HG02981 (cell line): ENCODE data around the gene ACVR1.
"Not testable (repeated sequence)": the region's sequence is repeated elsewhere in the genome, so short reads cannot be mapped to it uniquely, and the experiment has no call there.

Source experiments
- ATAC-seq: cut with Tn5 transposase; IDR thresholded peaks from one replicate; pipeline ENCODE4 v1.9.1; 2021; ENCODE audit warnings: mild to moderate bottlenecking, moderate library complexity; ENCODE audit not compliant: unreplicated experiment

ACVR1 gene

DNA sequence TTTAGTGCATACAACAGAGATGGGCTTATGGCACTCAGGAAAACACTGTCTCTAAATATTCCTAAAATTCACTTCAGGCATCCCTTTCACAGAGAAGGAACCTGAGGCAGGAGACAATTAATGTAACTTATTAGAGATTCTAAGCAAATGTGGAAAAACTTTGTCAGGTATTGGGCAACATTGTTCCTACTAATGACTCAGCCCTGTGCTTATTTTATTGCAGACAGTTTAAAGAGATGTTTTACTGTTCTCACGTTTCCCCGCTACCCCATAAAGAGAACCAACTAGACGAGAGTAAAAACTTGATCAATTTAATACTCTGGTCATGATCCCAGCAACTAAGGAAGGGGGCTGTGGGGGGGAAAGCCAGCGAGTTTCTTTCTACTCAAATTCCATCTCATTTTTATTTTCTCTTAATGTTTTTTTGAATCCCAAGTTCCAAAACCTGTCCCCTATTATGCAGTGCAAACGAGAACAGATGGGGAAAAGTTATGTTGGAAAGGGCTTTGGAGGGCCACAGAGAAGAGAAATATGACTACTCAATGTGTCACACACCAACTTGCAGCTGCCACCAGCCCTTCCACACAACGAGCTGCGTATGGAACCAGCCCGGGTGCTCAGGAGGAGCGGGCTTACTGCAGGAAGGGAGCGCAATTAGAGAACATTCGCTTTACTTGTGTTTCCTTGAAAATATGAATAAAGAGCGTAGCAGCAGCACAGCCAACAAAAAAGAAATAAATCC is 18.7 kb upstream of the ACVR1 start:
- no peak for ATAC-seq

DNA sequence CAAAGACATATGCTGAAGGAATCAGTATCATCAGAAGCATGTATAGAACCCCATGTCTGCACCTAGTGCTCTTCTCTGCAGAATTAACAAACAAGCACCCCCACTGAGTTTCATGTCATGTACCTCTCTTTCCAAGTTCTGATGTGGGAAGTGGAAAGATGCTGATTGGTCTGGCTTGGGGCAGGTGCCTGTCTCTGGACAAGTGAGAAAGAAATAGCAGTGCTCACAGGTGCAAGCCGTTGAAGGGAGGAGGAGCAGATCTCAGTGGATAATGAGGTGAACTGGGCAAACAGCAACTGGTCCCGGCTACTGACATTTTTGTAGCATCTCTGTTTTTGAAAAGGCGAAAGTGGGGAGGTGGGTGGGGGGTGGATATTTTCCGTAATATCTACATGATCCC is 17.5 kb upstream of the ACVR1 start:
- ATAC-seq, result no peak

DNA sequence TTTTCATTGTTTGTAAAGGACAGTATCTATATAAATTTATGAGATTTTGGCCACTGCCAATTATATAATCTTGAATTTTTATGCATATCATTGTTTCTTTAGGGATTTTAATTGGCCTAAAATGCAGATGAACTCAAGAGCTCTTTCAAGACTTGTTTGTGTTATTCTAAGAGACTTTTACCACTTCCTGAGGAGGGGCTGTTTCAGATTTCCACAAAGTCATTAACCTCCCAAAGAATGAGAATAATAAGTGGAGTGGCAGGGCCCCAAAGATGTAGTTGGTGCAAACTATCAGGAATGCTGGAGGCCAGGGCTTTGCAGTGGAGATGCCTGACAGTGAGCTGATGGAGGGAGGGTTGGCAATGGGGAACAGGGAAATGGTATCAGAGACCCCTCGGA is 15.5 kb upstream of the ACVR1 start:
- no peak for ATAC-seq

GRCh38 chr2:157890969-157891642 is 15.0 kb upstream of the ACVR1 start:
- no peak for ATAC-seq

- ATAC-seq, result no peak
Observed at GRCh38 chr2:157887946-157888345, 11.8 kb upstream of the ACVR1 start.

DNA sequence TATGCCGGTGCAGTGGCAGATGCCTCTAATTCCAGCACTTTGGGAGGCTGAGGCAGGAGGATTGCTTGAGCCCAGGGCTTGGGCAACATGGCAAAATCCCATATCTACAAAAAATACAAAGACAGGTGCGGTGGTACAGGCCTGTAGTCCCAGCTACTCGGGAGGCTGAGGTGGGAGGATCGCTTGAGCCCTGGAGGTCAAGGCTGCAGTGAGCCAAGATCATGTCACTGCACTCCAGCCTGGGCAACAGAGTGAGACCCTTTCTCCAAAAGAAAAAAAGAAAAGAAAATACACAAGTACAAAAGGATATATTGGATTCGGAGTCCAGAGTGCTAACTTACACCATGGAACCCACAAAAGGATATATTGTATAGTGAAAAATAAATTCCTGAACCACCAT is 8.4 kb upstream of the ACVR1 start:
- not testable (repeated sequence) for ATAC-seq

GRCh38 chr2:157880927-157881326 is 4.8 kb upstream of the ACVR1 start:
- no peak for ATAC-seq

DNA sequence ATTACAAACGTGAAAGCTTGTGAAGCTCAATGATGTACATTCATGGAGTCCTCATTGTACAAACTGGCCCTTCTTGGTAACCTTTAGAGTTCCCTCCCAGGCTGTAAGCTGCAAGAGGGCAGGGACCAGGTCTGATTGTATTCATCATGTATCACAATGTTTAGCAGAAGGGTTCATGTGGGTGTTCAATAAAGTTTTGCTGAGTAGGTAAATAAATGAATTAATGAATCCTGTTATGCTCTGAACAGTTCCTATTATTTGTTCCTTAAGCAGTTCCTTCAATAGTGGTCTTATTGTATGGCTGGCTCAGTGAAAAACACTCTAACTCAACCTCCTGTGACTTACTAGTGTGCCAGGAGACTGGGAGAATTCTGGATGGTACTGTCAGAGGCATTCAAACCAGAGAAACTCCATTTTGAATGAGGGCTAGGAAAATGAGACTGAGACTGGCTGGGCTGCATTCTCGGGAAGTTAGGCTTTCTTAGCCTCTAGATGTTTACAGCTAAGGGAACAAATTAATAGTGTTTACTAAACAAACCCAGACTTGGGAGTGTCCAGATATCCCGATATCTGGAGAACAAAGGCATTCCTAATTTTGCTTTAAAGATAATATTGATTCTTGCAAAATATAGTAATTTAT is 1.8 kb upstream of the ACVR1 start:
- ATAC-seq, result no peak

GRCh38 chr2:157876786-157877138 is 632 bp upstream of the ACVR1 start:
- no peak for ATAC-seq

DNA sequence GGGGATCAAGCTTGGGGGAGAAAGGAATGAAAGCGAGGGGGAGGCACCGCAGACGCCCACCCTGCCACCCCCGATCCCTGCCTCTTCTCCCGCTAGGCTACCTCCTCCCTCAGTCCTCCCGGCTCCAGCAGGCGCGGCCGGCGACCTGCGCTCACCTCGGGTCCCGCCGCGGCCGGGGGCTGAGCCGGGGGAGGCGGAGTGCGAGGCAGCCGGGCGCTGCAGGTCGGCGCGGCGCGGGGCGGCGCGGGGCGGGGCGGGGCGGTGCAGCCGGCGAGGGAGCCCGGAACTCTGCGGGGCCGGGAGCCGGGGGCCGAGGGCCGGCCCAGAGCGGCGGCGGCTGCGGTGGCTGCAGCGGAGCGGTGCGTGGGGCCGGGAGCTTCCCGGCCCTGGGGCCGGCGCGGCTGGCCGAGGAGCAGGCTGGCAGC is 477 bp downstream of the ACVR1 start:
- peak; percentile 44 for ATAC-seq

GRCh38 chr2:157874997-157875640 is 1.0 kb downstream of the ACVR1 start:
- no peak for ATAC-seq

GRCh38 chr2:157874348-157874747 is 1.8 kb downstream of the ACVR1 start:
- no peak for ATAC-seq

DNA sequence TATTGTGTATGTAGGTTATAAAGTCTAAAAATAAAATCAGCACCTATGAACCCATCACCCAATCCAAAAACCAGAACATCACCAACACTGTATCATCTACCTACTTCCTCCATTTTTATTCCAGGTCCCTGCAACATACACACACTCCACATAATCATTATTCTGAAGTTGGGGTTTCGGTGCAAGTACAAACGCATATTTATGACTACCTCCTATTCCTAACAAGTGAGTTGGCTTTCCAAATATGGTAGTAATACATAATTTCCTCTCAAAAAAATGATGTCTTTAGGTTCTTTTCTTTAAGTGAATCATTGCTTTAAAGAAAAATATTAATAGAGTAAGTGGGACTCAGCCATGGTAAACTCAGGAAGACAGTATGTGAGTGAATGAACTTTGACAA is 3.3 kb downstream of the ACVR1 start:
- ATAC-seq, result no peak

DNA sequence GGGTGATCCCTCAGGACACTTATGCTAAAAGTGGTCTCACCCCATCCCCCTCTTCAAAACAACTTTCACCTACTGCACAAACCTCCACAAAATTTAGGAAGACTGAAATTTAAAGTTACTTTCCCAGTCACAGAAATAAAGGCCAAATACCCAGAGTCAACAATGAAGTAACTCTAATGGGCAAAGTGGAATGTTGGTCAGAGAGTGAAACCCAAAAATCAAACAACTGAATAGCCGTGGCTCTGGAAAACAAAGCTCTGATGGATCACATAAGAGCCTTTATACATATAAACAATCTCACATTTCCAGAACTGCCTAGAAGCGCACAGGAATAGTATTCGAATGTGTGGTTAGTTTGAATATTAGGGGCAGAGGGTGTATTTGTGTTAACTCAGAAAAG is 4.7 kb downstream of the ACVR1 start:
- ATAC-seq, result no peak

- ATAC-seq, result no peak
Observed at GRCh38 chr2:157868993-157869392, 7.1 kb downstream of the ACVR1 start.

DNA sequence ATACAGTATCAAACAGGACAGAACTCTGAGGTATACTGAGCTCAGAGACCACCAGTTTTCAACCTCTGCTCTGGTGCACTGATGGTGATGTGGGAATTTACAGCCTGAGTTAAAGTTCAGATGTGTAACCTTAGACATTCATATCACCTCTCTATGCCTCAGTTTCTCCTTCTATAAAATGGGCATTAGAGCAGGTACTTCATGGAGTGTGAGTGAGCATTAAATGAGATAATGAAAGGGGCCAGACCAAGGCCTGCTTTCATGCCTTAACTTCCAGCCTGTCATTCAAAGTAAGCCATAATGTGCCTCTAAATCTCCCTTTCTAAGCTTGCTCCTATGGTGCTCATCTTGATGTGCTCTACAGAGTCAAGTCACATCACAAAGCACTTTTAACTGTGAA is 8.4 kb downstream of the ACVR1 start:
- no peak for ATAC-seq

DNA sequence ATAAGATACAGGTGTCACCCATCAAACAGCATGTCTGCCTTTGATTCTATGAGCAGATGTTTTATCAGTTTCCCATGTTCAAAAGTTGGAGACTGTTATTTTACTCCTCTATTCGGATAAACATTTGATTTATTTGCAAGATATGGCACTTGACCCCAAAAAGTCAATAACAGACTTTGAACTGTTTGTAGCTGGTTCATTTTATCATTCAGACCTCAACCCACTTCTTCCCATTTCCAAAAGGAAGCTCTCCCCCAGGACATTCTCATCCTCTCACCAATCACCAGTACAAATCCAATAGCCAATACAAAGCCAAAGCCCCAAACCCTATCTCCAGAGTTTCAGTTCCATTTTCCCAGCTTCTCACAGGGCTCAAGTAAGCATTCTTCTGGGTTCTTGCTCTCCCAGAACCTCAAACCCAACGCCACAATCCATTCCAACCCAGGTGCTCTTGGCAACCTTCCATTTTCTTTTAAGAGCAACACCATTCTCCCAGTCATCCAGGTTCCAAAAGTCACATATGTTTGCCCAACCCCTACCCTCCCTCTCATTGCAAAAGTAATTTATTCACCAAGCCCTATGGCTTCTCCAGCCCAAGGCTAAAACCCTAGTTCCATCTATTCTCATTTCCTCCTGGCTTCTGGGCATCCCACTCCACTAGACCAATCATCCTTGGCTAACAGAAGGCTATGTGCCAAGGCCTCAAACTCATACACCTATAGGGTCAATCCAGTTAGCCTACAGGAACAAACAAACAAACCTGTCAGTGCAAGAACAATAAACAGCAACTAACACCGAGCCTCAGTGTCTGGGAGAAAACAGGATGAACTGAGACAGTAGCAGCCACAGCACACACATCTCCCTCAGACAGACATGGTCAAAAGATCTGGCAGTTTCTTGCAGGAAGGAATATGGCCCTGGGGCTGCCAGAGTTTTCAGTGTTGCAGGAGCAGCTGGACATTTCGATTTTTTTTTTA is 9.2 kb downstream of the ACVR1 start:
- ATAC-seq, result no peak

DNA sequence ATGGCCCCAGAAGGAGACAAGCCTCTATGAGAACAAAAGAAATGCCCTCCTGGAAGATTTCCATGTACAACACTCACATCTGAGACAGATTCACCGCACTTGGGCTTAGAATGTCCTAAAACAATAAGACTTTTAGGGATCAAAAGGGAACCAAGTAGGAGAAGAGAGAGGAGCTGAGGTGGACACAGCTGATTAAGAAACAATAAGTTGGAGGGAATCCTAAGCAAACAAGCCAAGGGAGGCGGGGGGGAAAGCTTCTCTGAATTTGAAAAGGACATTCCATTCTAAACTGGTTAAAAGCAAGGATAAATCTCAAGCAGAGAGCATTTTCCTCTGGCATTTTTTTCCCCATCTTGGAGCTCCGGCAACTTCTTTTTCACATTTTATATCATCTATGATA is 9.9 kb downstream of the ACVR1 start:
- no peak for ATAC-seq

DNA sequence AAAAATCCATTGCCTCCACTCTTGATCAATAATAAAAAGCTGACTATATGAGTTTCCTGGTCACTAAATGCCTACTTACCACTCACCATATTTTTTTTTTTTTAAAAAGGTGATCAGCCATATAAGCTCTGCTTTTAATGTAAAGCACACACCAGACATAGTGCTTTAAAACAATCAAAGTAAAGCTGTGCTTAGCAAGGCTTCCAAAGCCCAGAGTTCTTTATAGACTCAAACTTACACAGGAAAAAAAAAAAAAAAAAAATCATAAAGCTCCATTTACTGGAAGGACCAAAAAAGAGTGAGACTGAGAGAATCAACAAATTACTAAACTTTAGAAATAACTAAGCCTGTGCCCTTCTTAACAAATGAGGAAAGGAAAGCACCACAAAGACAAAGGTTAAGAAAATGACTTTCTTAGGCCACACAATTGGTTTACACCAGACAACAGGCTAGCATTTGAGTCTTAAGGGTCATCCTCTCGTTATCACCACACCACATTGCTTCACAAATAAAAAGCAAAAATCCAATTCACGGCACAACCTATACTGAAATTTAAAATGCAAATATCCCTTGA is 11.2 kb downstream of the ACVR1 start:
- no peak for ATAC-seq

DNA sequence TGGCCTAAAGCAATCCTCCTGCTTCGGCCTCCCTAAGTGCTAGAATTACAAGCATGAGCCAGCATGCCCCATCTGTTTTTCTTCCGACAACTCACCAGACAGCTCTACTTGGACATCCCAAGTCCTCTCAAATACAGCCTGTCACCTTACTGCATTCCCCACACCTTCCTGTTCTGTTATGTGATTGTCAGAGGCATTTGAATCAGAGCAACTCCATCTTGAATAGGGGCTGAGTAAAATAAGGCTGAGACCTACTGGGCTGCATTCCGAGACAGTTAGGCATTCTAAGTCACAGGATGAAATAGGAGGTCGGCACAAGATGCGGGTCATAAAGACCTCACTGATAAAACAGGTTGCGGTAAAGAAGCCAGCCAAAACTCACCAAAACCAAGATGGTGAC is 17.3 kb downstream of the ACVR1 start:
- no peak for ATAC-seq
